SHP77 treated with DMSO at 0.1 percent for 48 hours (cell line): Measurements from ENCODE around the gene RER1.

Source experiments
- DNase-seq: peaks from one replicate; lab custom pipeline; 2025; lab: John Stamatoyannopoulos, UW

RER1 gene

GRCh38 chr1:2445823-2446215, 54.2 kb downstream of the RER1 start:
- DNase-seq, result no peak

DNA sequence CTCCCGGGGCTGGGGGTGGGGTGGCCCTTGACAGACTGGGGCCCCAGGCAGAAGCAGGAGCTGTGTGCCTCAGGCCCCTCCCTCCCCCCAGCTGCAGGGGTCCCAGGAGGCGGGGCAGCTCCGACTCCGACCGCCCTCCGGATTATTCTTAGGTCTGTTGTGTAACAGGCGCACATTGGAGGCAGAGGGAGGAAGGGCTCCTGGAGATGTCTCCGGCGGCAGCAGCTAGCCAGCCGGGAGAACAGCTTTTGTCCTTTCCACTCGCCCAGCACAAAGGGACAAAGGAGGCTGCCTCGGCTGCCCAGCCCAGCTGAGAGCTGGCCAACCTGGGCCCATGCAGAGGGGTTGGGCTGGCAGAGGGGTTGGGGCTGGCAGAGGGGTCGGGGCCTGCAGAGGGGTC, 54.8 kb downstream of the RER1 start:
- DNase-seq, result no peak

GRCh38 chr1:2446861-2447260, 55.2 kb downstream of the RER1 start:
- no peak for DNase-seq

- DNase-seq, result no peak
These were observed 55.8 kb downstream of the RER1 start for GRCh38 chr1:2447276-2448097.

DNA sequence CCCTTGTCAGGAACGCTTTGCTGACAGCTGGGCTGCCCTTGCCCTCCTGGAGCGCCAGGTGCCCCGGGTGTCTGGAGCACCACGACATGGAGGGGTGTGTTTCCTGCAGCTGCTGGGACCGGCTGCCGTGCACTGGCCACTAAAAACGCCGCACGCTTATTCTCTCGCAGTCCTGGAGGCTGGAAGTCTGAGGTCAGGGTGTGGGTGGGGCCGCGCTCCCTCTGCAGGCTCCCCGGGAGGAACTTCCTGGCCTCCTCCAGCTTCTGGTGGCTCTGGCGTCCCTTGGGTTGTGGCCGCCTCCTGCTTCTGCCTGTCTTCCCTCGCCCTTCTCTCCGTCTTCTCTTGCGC, 56.4 kb downstream of the RER1 start:
- DNase-seq, result peak; percentile 43

DNA sequence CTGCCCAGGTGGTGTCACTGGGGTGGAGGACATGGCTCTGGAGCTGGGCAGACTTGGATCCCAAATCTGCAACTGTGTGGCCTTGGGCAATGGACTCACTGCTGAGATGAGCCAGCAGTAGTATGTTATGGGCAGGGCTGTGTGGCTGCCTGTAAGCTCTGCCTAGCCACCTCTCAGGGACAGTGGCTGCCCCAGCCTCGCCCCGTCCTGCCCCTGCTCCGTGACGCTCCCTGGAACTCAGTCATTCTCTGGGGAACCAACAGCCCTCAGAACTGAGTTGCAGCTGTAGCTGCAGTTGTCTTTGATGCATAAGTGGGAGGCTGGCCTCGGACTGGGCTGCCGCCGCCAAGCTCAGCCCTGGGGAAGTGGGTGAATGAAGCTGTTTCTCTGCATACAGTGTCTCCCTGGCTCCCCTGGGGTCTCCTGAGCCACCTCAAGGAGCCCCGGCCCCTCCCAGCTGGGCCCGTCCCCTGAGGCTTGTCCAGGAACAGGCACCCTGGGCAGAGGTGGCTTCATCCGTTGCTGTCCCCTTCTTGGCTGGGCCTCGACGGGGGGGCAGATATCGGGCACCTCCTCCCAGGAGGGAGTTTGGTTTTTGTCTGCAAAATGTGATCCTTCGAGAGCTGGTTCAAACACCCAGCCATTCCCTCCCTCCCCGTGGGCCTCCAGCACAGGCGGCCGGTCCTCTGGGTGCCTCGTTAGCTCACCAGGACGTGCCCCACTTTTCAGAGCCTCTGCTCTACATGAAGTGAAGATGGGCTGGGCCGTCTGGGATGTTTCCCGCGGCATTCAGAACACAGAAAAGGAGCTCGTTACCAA, 58.2 kb downstream of the RER1 start:
- DNase-seq, result no peak

DNA sequence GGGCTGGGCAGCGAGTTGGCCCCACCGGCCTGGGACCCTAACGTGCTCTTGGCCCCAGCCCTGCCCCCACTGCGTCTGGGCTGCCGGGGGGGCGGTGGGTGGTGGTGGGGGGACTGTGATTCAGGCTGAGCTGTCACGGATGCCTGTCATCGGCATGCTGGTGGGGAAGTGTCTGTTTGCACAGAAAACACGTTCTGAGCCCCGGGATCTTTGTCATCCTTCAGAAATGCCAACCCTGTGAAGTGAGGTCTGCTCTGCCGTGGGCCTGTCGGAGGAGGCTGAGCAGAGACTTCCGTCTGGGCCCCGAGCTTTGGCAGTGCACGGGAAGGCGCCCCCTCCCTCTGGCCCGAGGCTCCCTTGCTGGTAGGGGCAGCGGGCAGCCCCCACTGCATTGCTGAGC, 60.1 kb downstream of the RER1 start:
- DNase-seq, result no peak

DNA sequence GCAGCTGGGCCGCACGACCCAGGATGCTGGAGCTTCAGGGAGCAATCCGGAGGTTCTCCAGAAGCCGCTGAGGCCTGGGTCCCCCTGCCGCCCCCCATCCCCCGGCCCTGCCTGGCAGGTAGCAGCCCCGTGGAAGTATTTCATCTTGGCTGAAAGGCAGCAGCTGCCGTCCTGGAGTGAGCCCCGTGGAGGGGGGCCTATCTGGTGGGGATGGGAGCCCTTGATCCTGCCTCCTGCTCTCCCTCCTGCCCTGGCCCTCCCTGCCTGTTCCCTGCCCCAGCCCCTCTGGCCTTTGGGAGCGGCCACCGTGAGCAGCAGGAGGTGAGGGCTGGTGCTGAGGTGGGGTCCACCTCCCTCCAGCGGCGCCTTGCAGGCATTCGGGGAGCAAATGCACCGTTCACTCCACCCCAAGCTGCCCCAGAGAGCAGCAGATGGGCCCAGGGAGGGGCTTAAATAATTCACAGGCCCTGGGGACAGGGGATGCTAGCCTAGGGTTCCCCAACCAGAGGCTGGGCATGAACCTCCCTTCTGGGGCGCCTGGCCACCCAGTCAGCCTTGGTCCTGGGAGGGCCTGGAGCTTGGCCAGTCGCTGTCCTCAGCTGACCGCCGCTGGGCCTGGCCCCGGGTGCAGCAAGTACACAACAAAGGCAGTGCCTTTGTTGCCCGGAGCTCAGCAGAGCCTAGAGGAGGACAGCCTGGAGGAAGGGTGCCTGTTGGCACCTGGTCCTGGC, 60.7 kb downstream of the RER1 start:
- no peak for DNase-seq

- no peak for DNase-seq
These were observed 61.3 kb downstream of the RER1 start for GRCh38 chr1:2452932-2453315.

GRCh38 chr1:2454227-2454626, 62.6 kb downstream of the RER1 start:
- DNase-seq, result no peak
